ENCODE measurements around the gene POP5.
A peak's percentile ranks its signal among the peaks of the same experiment; 100 is the strongest.

Gene POP5

DNA sequence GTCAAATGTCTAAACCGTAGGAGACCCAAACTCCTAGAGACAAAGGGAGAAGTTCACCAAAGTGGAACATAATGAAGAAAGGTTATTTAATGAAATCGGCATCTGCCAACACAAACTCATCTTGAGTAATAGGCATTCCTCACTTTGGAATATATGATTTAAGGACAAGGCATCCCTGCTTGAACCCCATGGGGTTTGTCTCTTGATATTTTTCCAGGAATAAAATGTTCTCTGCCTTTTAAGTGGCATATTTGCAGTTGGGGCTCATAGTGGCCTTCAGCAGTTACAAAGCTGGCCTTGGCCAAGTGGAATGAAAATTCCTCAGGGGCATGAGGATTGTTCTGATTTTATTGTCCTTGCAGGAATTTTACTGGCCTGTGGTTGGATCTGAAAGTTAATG, 7.1 kb downstream of the POP5 start:
- TF ChIP-seq SPI1 (IDR thresholded peaks at IDR 0.05; ENCODE audit: borderline replicate concordance, low read depth) (no peak), POLR2AphosphoS5 (IDR thresholded peaks at IDR 0.05; ENCODE audit: low read depth) (no peak)
- TF ChIP-seq, protein P1, sequence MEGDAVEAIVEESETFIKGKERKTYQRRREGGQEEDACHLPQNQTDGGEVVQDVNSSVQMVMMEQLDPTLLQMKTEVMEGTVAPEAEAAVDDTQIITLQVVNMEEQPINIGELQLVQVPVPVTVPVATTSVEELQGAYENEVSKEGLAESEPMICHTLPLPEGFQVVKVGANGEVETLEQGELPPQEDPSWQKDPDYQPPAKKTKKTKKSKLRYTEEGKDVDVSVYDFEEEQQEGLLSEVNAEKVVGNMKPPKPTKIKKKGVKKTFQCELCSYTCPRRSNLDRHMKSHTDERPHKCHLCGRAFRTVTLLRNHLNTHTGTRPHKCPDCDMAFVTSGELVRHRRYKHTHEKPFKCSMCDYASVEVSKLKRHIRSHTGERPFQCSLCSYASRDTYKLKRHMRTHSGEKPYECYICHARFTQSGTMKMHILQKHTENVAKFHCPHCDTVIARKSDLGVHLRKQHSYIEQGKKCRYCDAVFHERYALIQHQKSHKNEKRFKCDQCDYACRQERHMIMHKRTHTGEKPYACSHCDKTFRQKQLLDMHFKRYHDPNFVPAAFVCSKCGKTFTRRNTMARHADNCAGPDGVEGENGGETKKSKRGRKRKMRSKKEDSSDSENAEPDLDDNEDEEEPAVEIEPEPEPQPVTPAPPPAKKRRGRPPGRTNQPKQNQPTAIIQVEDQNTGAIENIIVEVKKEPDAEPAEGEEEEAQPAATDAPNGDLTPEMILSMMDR (IDR thresholded peaks at IDR 0.05; ENCODE audit: insufficient read depth, low read length): no peak
- no peak for DNase-seq (ENCODE audit: low read depth in 1 of 2, low spot score in 1 of 2)

DNA sequence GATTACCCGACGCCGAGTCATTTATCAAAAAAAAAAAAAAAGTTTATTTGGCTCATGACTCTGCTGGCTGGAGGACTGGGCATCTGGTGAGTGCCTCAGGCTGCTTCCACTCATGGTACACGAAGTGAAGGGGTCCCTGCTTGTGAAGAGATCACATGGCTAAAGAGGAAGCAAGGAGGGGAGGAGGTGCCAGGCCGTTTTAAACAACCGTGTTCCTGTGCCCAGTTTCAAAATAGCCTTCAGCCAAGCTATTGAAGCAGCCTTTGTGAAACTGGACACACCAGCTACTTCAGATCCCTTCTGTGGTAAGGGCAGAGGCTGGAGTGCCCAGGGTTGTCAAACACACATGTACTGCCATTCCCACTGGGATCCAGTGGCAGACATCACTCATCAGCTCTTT, 7.6 kb downstream of the POP5 start:
- no peak overlapping the region for H3K4me3 ChIP-seq (replicated peaks; ENCODE audit: insufficient read depth, low read length)
- H3K27ac ChIP-seq (replicated peaks): peak overlapping the region; percentile 16
- H3K27me3 ChIP-seq (ENCODE audit: insufficient read depth, poor library complexity, severe bottlenecking): no peaks in the 10 kb centered on the region
- DNase-seq (ENCODE audit: low read depth in 1 of 2, low spot score in 1 of 2): peak in 1 of 2 experiments; percentile 15
- TF ChIP-seq, protein P1 (IDR thresholded peaks at IDR 0.05; ENCODE audit: insufficient read depth, low read length): no peak
- TF ChIP-seq SPI1 (IDR thresholded peaks at IDR 0.05; ENCODE audit: borderline replicate concordance, low read depth) (no peak), POLR2AphosphoS5 (IDR thresholded peaks at IDR 0.05; ENCODE audit: low read depth) (no peak), GABPA (IDR thresholded peaks at IDR 0.05; ENCODE audit: low read depth) (no peak)
- TF ChIP-seq, protein P2, sequence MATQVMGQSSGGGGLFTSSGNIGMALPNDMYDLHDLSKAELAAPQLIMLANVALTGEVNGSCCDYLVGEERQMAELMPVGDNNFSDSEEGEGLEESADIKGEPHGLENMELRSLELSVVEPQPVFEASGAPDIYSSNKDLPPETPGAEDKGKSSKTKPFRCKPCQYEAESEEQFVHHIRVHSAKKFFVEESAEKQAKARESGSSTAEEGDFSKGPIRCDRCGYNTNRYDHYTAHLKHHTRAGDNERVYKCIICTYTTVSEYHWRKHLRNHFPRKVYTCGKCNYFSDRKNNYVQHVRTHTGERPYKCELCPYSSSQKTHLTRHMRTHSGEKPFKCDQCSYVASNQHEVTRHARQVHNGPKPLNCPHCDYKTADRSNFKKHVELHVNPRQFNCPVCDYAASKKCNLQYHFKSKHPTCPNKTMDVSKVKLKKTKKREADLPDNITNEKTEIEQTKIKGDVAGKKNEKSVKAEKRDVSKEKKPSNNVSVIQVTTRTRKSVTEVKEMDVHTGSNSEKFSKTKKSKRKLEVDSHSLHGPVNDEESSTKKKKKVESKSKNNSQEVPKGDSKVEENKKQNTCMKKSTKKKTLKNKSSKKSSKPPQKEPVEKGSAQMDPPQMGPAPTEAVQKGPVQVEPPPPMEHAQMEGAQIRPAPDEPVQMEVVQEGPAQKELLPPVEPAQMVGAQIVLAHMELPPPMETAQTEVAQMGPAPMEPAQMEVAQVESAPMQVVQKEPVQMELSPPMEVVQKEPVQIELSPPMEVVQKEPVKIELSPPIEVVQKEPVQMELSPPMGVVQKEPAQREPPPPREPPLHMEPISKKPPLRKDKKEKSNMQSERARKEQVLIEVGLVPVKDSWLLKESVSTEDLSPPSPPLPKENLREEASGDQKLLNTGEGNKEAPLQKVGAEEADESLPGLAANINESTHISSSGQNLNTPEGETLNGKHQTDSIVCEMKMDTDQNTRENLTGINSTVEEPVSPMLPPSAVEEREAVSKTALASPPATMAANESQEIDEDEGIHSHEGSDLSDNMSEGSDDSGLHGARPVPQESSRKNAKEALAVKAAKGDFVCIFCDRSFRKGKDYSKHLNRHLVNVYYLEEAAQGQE (IDR thresholded peaks at IDR 0.05; ENCODE audit: insufficient replicate concordance, low read depth): no peak

More for the DNA sequence above, 7.1 kb downstream of the POP5 start:
- no peak overlapping the region for H3K4me3 ChIP-seq (replicated peaks; ENCODE audit: insufficient read depth, low read length)
- no peaks in the 10 kb centered on the region for H3K27me3 ChIP-seq (ENCODE audit: insufficient read depth, poor library complexity, severe bottlenecking)
- H3K27ac ChIP-seq (replicated peaks): no peak overlapping the region; the same call in 1 of the 2 replicates

GRCh38 chr12:120571299-120571698, 9.9 kb downstream of the POP5 start:
- Histone ChIP-seq H3K27ac (replicated peaks) (no peak overlapping the region), H3K27me3 (ENCODE audit: insufficient read depth, poor library complexity, severe bottlenecking) (no peaks in the 10 kb centered on the region), H3K4me3 (replicated peaks; ENCODE audit: insufficient read depth, low read length) (no peak overlapping the region)
- no peak for DNase-seq (ENCODE audit: low read depth in 1 of 2, low spot score in 1 of 2)
- TF ChIP-seq GABPA (IDR thresholded peaks at IDR 0.05; ENCODE audit: low read depth) (no peak), SPI1 (IDR thresholded peaks at IDR 0.05; ENCODE audit: borderline replicate concordance, low read depth) (no peak), POLR2AphosphoS5 (IDR thresholded peaks at IDR 0.05; ENCODE audit: low read depth) (no peak)
- TF ChIP-seq, protein P2 (IDR thresholded peaks at IDR 0.05; ENCODE audit: insufficient replicate concordance, low read depth): no peak
- TF ChIP-seq, protein P1 (IDR thresholded peaks at IDR 0.05; ENCODE audit: insufficient read depth, low read length): no peak

DNA sequence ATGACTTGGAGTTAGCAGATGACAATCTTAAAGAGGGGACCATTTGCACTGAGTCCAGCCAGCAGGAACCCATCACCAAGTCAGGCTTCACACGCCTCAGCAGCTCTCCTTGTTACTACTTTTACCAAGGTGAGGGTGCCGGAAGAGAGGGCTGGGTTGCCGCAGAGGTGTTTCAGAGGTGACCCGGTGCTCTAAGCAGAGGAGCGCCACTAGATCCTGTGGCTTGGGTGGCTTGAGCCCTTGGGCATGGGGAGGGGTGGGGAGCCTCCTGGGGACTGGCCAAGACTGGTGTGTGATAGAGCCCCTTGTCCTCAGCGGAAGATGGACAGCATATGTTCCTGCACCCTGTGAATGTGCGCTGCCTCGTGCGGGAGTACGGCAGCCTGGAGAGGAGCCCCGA, 17.7 kb downstream of the POP5 start:
- no peaks in the 10 kb centered on the region for H3K27me3 ChIP-seq (ENCODE audit: insufficient read depth, poor library complexity, severe bottlenecking)
- DNase-seq (ENCODE audit: low read depth in 1 of 2, low spot score in 1 of 2): no peak
- H3K4me3 ChIP-seq (replicated peaks; ENCODE audit: insufficient read depth, low read length): no peak overlapping the region
- H3K27ac ChIP-seq (replicated peaks): no peak overlapping the region
- TF ChIP-seq GABPA (IDR thresholded peaks at IDR 0.05; ENCODE audit: low read depth): no peak
- TF ChIP-seq, protein P2 (IDR thresholded peaks at IDR 0.05; ENCODE audit: insufficient replicate concordance, low read depth): no peak

All from HL-60 (cell line).